Activated CD8-positive, alpha-beta memory T cell treated with anti-CD3 and anti-CD28 coated beads for 24 hours (primary cell): Measurements from ENCODE around the gene SHFL.

Source experiments
- DNase-seq: peaks from one replicate; pipeline ENCODE4 v3.0.0-alpha.2; 2020

Gene SHFL

GRCh38 chr19:10110076-10110971, 24.2 kb downstream of the SHFL start:
- DNase-seq: no peak

- DNase-seq: no peak
Observed at GRCh38 chr19:10110972-10111317, 24.8 kb downstream of the SHFL start.

- peak; percentile 78 for DNase-seq
Observed at GRCh38 chr19:10111405-10111811, 25.3 kb downstream of the SHFL start, which contains the start of gene P2RY11. P2RY11 (plus strand) TSS chr19:10111693; CDS start chr19:10111722, 29 bp downstream.

GRCh38 chr19:10112037-10112761, 26.1 kb downstream of the SHFL start:
- peak; percentile 86 for DNase-seq

GRCh38 chr19:10112895-10113591, 26.9 kb downstream of the SHFL start:
- peak; percentile 92 for DNase-seq

- DNase-seq: peak; percentile 83
Observed at GRCh38 chr19:10113592-10113963, 27.5 kb downstream of the SHFL start.

- DNase-seq: peak; percentile 79
Observed at GRCh38 chr19:10113964-10114650, 28.0 kb downstream of the SHFL start.

GRCh38 chr19:10114651-10115391, 28.7 kb downstream of the SHFL start:
- DNase-seq: peak; percentile 82

GRCh38 chr19:10115392-10116084, 29.4 kb downstream of the SHFL start:
- peak; percentile 76 for DNase-seq

GRCh38 chr19:10116085-10116865, 30.2 kb downstream of the SHFL start:
- DNase-seq: no peak

- no peak for DNase-seq
Observed at GRCh38 chr19:10116866-10117616, 30.9 kb downstream of the SHFL start.

- no peak for DNase-seq
Observed at GRCh38 chr19:10118960-10119359, 32.8 kb downstream of the SHFL start.

- DNase-seq: no peak
Observed at GRCh38 chr19:10120538-10121189, 34.5 kb downstream of the SHFL start.

- no peak for DNase-seq
Observed at GRCh38 chr19:10122045-10122444, 35.9 kb downstream of the SHFL start.

GRCh38 chr19:10124429-10124828, 38.3 kb downstream of the SHFL start:
- no peak for DNase-seq

GRCh38 chr19:10126213-10126639, 40.1 kb downstream of the SHFL start:
- no peak for DNase-seq

GRCh38 chr19:10132905-10133304, 46.8 kb downstream of the SHFL start:
- DNase-seq: no peak

- no peak for DNase-seq
Observed at GRCh38 chr19:10133596-10133995, 47.5 kb downstream of the SHFL start.

GRCh38 chr19:10134040-10134439, 47.9 kb downstream of the SHFL start:
- no peak for DNase-seq
